ENCODE measurements around the gene PRSS22. TPM values are rescaled to one million over a fixed set of nuclear protein-coding genes. Genes with fewer than 3 reads are reported as not detected.

Gene PRSS22
- total RNA-seq, 1 donor from 2014 or later: not detected

- no peak for DNase-seq (ENCODE audit: extremely low read depth, low read depth, low spot score)
Observed at GRCh38 chr16:2852731-2853507, 5.1 kb downstream of the PRSS22 start.

- no peak for DNase-seq (ENCODE audit: extremely low read depth, low read depth, low spot score)
Observed at GRCh38 chr16:2852003-2852730, 5.8 kb downstream of the PRSS22 start.

- DNase-seq (ENCODE audit: extremely low read depth, low read depth, low spot score): no peak
Observed at GRCh38 chr16:2848933-2849725, 8.8 kb downstream of the PRSS22 start.

GRCh38 chr16:2846511-2847310 lies 11.3 kb downstream of the PRSS22 start:
- DNase-seq (ENCODE audit: extremely low read depth, low read depth, low spot score): no peak

GRCh38 chr16:2845116-2845515 lies 12.9 kb downstream of the PRSS22 start:
- DNase-seq (ENCODE audit: extremely low read depth, low read depth, low spot score): no peak

GRCh38 chr16:2843526-2843925 lies 14.4 kb downstream of the PRSS22 start:
- no peak for DNase-seq (ENCODE audit: extremely low read depth, low read depth, low spot score)

GRCh38 chr16:2842340-2843000 lies 15.5 kb downstream of the PRSS22 start:
- DNase-seq (ENCODE audit: extremely low read depth, low read depth, low spot score): no peak

GRCh38 chr16:2841606-2842339 lies 16.2 kb downstream of the PRSS22 start:
- no peak for DNase-seq (ENCODE audit: extremely low read depth, low read depth, low spot score)

GRCh38 chr16:2840914-2841313 lies 17.1 kb downstream of the PRSS22 start:
- no peak for DNase-seq (ENCODE audit: extremely low read depth, low read depth, low spot score)

- no peak for DNase-seq (ENCODE audit: extremely low read depth, low read depth, low spot score)
Observed at GRCh38 chr16:2839650-2840450, 18.1 kb downstream of the PRSS22 start.

GRCh38 chr16:2838928-2839327 lies 19.0 kb downstream of the PRSS22 start:
- no peak for DNase-seq (ENCODE audit: extremely low read depth, low read depth, low spot score)

GRCh38 chr16:2836646-2837508 lies 21.1 kb downstream of the PRSS22 start:
- DNase-seq (ENCODE audit: extremely low read depth, low read depth, low spot score): no peak

GRCh38 chr16:2835638-2836493 lies 22.1 kb downstream of the PRSS22 start:
- no peak for DNase-seq (ENCODE audit: extremely low read depth, low read depth, low spot score)

- no peak for DNase-seq (ENCODE audit: extremely low read depth, low read depth, low spot score)
Observed at GRCh38 chr16:2834968-2835367, 23.0 kb downstream of the PRSS22 start.

GRCh38 chr16:2833776-2834175 lies 24.2 kb downstream of the PRSS22 start:
- DNase-seq (ENCODE audit: extremely low read depth, low read depth, low spot score): no peak

GRCh38 chr16:2831203-2831602 lies 26.8 kb downstream of the PRSS22 start:
- no peak for DNase-seq (ENCODE audit: extremely low read depth, low read depth, low spot score)

GRCh38 chr16:2830355-2830695 lies 27.6 kb downstream of the PRSS22 start:
- DNase-seq (ENCODE audit: extremely low read depth, low read depth, low spot score): no peak
